HG03571 (cell line): ENCODE measurements around the gene NYNRIN.
"Not testable (repeated sequence)": the region's sequence is repeated elsewhere in the genome, so short reads cannot be mapped to it uniquely, and the experiment has no call there.

Experiments used
- ATAC-seq: cut with Tn5 transposase; IDR thresholded peaks from one replicate; pipeline ENCODE4 v1.9.1; 2021; ENCODE audit not compliant: unreplicated experiment

Gene NYNRIN

GRCh38 chr14:24369907-24370687 lies 28.7 kb upstream of the NYNRIN start:
- no peak for ATAC-seq

DNA sequence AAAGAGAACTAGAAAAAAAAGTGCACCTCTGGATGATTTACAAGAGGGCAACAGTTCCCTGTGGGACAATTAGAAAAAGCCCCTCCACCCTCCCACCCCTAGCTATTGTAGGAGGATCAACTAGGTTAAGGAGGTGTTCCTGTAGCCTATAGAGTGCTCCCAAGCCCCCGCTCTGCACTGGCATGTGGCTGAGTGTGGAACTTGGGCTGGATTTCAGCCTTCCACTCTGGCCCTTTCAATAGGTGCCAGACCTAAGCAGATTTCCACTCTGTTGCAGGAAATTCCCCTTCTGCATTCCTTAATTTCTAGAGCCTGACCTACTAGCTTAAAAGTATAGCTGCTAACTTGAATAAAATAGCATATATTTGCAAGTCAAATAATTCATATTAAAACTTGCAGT lies 28.1 kb upstream of the NYNRIN start:
- ATAC-seq = no peak

GRCh38 chr14:24371605-24372004 lies 27.2 kb upstream of the NYNRIN start:
- ATAC-seq = not testable (repeated sequence)

- ATAC-seq = no peak
These were observed 25.9 kb upstream of the NYNRIN start for GRCh38 chr14:24372701-24373416.

DNA sequence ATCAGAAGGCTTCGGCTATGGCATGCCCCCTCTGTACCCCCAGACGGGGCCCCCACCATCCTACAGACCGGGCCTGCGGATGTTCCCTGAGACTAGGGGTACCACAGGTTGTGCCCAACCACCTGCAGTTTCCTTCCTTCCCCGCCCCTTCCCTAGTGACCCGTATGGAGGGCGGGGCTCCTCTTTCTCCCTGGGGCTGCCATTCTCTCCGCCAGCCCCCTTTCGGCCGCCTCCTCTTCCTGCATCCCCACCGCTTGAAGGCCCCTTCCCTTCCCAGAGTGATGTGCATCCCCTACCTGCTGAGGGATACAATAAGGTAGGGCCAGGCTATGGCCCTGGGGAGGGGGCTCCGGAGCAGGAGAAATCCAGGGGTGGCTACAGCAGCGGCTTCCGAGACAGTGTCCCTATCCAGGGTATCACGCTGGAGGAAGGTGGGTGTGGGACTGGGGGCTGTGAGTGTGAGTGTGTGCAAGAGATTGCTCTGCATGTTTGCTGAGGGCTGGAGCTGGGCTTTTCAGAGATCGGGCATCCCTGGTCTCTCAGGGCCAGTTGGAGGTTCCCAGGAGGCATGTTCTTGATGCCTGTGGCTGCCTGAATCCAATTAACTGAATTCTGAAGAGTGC lies 22.2 kb upstream of the NYNRIN start:
- no peak for ATAC-seq

DNA sequence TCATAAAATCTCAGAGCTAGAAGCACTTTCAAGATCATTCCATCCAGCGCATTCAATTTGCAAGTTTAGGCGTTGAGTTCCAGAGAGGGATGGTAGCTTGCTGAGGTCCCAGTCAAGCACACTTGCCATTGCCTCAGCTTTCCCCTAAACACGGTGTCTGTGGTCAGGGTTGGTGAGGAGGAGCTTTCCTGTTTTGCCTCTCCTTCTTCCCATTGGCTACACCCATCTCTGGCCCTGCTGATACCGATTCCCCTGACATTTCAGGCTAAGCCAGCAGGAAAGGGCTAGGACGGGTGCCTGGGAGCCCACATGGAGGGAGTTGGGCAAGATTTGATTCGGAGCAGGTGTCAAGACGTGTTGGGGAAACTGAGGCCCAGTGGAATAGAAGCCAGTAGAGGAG lies 21.7 kb upstream of the NYNRIN start:
- ATAC-seq = no peak

GRCh38 chr14:24377657-24378056 lies 21.1 kb upstream of the NYNRIN start:
- ATAC-seq = no peak

DNA sequence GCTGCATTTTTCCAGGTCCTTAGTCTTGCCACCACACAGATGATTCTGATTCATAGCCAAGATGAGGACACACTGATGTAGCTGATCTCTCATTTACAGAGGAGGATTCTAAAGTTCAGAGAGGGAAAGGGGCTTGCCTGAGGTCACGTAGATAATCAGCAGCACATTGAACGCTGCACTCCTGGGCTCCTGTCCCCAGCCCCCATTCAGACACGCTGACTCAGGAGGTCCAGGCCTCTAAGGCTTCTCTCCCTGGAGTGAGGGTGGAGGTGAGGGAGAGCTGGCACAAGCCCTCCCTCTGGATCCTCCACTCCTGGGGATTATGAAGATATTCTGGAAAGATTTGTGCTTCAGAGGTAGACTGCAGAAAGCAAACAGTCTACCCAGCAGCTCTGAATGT lies 20.5 kb upstream of the NYNRIN start:
- ATAC-seq = no peak

DNA sequence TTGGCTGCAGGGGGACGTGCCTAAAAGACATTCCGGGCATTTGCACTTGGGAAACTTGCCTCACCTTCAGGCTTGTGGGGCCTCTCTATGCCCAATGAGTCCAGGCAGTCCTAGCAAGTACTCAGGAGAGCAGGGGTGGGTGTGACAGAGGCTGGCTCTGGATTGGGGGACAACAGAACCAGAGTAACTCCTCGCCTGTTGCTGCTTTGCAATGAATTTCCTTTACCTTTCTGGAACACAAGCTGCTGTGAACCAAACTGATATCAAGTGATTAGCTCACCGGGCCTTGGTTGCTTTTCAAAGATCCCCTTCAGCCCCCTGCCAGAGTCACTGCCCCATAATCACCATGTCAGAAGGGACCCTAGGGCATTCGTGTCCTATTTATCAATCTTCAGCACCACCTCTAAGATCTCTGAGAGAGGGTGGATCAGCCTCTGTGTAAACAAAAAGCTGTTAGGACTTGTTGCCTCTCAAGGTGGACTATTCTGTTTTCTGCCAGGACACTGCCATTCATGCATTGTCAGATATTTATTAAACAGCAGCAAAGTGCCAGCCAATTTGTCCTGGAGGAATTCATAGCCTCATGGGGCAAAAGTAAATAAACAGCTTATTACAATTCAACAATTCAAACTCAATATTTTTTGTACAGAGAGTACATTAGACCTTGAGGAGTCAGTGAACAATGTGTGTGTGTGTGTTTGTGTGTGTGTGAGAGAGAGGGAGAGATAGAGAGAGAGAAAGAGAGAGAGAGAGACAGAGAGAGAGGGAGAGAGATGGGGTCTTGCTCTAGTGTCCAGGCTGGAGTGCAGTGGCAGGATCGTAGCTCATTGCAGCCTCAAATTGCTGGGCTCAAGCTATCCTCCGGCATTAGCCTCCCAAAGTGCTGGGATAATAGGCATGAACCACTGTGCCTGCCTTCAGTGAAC lies 19.6 kb upstream of the NYNRIN start:
- ATAC-seq = no peak

DNA sequence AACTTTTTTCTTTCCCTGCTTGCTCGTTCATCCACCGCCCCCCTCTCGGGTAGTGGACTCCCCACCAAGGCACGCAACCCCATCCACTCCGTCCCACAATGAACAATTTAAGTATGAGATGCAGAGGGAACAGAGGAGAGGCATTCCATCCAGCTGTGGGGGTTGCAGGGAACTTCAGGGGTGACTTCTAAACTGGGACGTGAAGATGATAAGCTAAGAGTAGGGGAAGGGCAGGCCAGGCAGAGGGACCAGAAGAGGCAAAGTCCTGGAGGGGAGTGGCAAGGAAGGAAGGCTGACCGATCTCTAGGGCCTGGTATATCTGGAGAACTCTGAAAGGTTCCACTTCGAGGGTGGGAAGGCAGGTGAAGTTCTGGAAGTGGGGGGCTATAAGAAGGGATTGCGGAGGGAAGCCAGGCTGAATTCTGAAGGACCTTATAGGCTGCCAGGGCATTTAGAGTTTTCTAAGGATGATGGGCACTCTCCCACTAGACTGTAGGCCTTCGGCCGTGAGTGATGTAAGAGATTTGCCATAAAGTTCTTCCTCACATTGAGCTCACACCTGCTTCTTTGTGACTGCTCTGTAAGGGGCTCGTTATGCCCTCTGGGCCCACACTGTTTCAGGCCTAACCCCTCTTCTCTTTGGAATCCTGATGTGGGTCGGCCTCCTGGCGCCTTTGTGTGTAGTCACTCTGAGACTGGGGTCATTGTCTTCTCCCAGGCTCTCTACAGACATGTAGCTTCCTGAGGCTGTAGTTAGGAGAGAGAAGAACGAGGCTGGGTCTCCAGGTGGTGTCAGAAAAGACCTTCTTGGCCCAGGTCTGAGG lies 18.7 kb upstream of the NYNRIN start:
- ATAC-seq = no peak

DNA sequence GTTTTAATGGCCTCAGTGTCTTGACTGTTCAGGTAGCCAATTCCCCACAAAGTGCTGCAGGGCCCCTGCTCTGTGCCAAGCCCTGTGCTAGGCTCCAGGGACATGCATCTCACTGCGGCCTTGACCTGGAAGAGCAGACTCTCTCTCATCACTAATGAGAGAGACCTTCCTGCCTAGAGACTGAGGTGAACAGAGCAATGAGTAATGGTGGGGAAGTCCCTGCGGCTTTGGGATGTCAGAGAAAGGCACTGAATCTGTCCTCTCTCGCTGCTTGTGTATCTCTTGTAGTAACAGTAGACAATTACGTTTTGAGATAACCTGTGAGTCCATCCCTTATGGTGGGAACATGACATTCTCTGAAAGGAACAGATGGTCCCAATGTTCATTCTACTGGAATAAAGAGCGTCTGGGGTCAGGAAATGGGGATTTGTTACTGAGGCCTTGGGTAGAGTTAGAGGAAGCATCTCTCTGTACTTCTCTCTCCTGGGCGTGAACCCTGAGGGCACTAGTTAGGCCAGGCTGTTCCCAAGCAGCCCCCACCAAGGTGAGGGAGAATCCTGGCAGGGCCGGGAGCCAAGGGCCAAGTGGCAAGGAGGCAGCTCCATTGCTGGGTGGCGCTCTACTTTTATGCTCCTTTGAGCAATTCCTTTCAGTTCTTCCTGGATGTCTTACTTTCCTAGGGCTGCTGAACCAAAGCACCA lies 17.3 kb upstream of the NYNRIN start:
- no peak for ATAC-seq

- no peak for ATAC-seq
These were observed 16.8 kb upstream of the NYNRIN start for GRCh38 chr14:24382064-24382371.

DNA sequence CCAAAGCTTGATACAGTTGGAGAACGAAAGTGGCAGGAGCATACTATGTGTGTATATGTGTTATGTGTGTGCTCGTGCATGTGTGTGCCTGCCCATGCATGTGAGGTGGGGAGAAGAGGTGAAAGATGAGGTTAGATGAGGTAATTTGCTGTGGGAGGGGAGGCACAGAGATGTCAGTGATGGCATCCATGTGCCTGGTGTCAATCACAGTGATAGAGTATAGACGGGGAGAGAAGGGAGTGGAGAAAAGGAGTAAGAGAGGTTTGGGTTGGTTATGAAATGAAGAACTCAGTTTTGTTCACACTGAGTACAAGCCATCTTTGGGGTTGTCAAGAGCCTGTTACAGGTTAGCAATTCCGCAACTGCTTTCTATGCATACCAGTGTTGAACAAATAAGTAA lies 14.6 kb upstream of the NYNRIN start:
- no peak for ATAC-seq

GRCh38 chr14:24385524-24385923 lies 13.3 kb upstream of the NYNRIN start:
- no peak for ATAC-seq

DNA sequence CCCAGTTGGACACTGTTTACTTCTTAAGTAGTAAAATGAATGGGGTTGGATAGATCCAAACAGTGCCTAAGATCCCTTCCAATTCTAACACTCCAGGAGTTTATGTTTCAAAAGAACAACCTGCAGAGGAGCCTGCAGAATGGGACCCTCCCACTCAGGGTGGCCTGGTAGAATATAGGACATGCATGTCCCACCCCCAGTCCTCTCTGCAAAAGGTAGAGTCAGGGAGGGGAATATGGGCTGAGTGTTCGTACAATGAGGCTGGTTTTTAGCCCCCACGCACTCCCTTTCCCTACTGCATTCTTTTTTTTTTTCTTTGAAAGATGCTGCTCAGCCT lies 11.8 kb upstream of the NYNRIN start:
- ATAC-seq = no peak

DNA sequence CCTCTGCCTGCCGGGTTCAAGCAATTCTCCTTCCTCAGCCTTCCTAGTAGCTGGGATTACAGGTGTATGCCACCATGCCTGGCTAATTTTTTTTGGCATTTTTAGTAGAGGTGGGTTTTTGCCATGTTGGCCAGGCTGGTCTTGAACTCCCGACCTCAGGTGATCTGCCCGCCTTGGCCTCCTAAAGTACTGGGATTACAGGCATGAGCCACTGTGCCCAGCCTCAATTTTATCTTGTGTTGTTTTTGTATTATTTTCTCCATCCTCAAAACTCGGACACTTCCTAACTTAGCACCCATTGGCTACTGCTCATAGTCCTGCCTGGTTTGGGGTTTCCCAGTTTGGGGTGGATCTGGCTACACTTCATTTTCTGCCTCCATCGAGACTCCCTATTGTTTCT lies 11.2 kb upstream of the NYNRIN start:
- ATAC-seq = not testable (repeated sequence)

DNA sequence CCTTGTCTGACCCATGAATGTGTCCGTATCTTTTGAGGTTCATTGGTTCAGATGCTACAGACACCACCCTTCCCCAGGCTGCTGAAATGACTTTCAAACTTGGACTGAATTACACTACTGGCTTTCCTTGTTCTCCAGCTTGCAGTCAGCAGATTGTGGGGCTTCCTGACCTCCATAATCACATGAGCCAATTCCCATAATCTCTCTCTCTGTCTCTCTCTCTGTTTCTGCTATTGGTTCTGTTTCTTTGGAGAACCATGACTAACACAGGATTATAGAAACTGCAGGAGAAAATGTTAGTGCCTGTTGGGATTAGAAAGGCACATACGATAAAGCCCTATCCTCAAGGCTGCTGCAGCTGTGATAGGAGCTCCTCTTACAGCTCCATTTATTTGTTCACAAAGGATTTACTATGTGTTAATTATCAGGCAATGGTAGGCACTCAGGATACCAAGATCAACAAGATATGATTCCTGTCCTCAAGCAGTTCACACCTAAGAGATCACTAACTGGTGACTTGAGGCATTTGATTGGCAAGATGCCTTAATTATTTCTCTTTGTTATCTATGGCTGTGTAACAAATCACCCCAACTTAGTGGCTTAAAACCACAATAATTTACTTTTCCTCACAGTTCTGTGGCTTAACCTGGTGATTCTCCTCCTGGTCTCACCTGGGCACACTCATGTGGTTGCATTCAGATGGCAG lies 10.2 kb upstream of the NYNRIN start:
- no peak for ATAC-seq

- ATAC-seq = no peak
These were observed 9.5 kb upstream of the NYNRIN start for GRCh38 chr14:24389226-24389848.
